Amniotic stem cell (primary cell): ENCODE measurements around the gene TMEM176B.

ENCODE experiments used
- DNase-seq: peaks from one replicate; lab custom pipeline; 2025; lab: John Stamatoyannopoulos, UW

TMEM176B gene

GRCh38 chr7:150799741-150800580, at the start of gene TMEM176B:
Gene TMEM176B, minus strand, starts transcription at chr7:150800364. Its CDS starts 3,795 bp downstream, at chr7:150796569.
- DNase-seq: no peak

- DNase-seq: no peak
Measured at GRCh38 chr7:150849204-150849775, 49.1 kb upstream of the TMEM176B start.

GRCh38 chr7:150848561-150849115, 48.5 kb upstream of the TMEM176B start:
- no peak for DNase-seq

- no peak for DNase-seq
Measured at GRCh38 chr7:150848111-150848510, 47.9 kb upstream of the TMEM176B start.

GRCh38 chr7:150847536-150847935, 47.4 kb upstream of the TMEM176B start:
- no peak for DNase-seq

GRCh38 chr7:150846291-150847115, 46.3 kb upstream of the TMEM176B start:
- DNase-seq: no peak

GRCh38 chr7:150845421-150845861, 45.3 kb upstream of the TMEM176B start:
- no peak for DNase-seq

- no peak for DNase-seq
Measured at GRCh38 chr7:150842716-150843115, 42.6 kb upstream of the TMEM176B start.

- DNase-seq: no peak
Measured at GRCh38 chr7:150842018-150842417, 41.9 kb upstream of the TMEM176B start.

- DNase-seq: no peak
Measured at GRCh38 chr7:150838965-150839650, 38.9 kb upstream of the TMEM176B start.

- DNase-seq: no peak
Measured at GRCh38 chr7:150835702-150836280, 35.6 kb upstream of the TMEM176B start.

GRCh38 chr7:150835019-150835418, 34.9 kb upstream of the TMEM176B start:
- DNase-seq: no peak

- DNase-seq: no peak
Measured at GRCh38 chr7:150831851-150832250, 31.7 kb upstream of the TMEM176B start.

- DNase-seq: no peak
Measured at GRCh38 chr7:150830937-150831336, 30.8 kb upstream of the TMEM176B start.

GRCh38 chr7:150829426-150829825, 29.3 kb upstream of the TMEM176B start:
- no peak for DNase-seq

- no peak for DNase-seq
Measured at GRCh38 chr7:150828384-150828783, 28.2 kb upstream of the TMEM176B start.

GRCh38 chr7:150826061-150826849, 26.1 kb upstream of the TMEM176B start:
- no peak for DNase-seq

- DNase-seq: no peak
Measured at GRCh38 chr7:150824379-150825177, 24.4 kb upstream of the TMEM176B start.

- no peak for DNase-seq
Measured at GRCh38 chr7:150823484-150824126, 23.4 kb upstream of the TMEM176B start.
